CD8-positive, alpha-beta memory T cell (primary cell): ENCODE measurements around the gene RASGRF1. TPM values are rescaled to one million over a fixed set of nuclear protein-coding genes. Genes with fewer than 3 reads are reported as not detected.

Experiments
- CTCF ChIA-PET: fragments of 350-600 bp; sonication (Branson Sonifier 250); formaldehyde crosslinking; loops from one replicate; lab custom pipeline; 2021; ENCODE audit warnings: antibody characterized with exemption; lab: Charles Lee
- POLR2A ChIA-PET: fragments of 350-600 bp; sonication (Branson Sonifier 250); formaldehyde crosslinking; loops from one replicate; lab custom pipeline; 2021; ENCODE audit warnings: antibody characterized with exemption; lab: Charles Lee
- DNase-seq, 5 donors: peaks; one replicate each; pipeline versions ENCODE4 v3.0.0 to v3.0.0-alpha.2; 2020 to 2022; ENCODE audit warnings: mixed read lengths in 1 of 5
- H3K27ac ChIP-seq: one replicate; pipeline ENCODE4 v1.7.0; 2013; ENCODE audit warnings: low read depth, mild to moderate bottlenecking, low read length, moderate library complexity
- H3K27me3 ChIP-seq: 2 replicates; pipeline ENCODE4 v1.7.0; 2013; ENCODE audit warnings: low read length, mild to moderate bottlenecking; ENCODE audit not compliant: insufficient read depth, poor library complexity, severe bottlenecking
- H3K36me3 ChIP-seq: 2 replicates; pipeline ENCODE4 v1.7.0; 2013; ENCODE audit warnings: mild to moderate bottlenecking, low read length, moderate library complexity; ENCODE audit not compliant: insufficient read depth
- H3K4me1 ChIP-seq: 2 replicates; pipeline ENCODE4 v1.7.0; 2013; ENCODE audit warnings: mild to moderate bottlenecking, low read length, moderate library complexity; ENCODE audit not compliant: insufficient read depth
- H3K4me3 ChIP-seq: 2 replicates; pipeline ENCODE4 v1.7.0; 2013; ENCODE audit warnings: mild to moderate bottlenecking, low read length
- H3K9me3 ChIP-seq: 2 replicates; pipeline ENCODE4 v1.7.0; 2013; ENCODE audit warnings: mild to moderate bottlenecking, low read length
- H3K27ac Mint-ChIP-seq, 8 donors: one replicate each; pipeline ENCODE4 v1.8.0; 2020 to 2021; ENCODE audit warnings: mixed read lengths in 8 of 8, mild to moderate bottlenecking in 6 of 8, inconsistent platforms in 3 of 8, moderate library complexity in 3 of 8
- H3K27me3 Mint-ChIP-seq, 2 donors: one replicate each; pipeline ENCODE4 v1.8.0; 2020 to 2021; ENCODE audit warnings: mixed read lengths in 2 of 2, mild to moderate bottlenecking in 1 of 2, moderate library complexity in 1 of 2
- H3K36me3 Mint-ChIP-seq, 3 donors: one replicate each; pipeline ENCODE4 v1.8.0; 2020 to 2021; ENCODE audit warnings: mixed read lengths in 3 of 3, inconsistent platforms in 1 of 3, mild to moderate bottlenecking in 1 of 3
- H3K4me1 Mint-ChIP-seq, 3 donors: one replicate each; pipeline ENCODE4 v1.8.0; 2020 to 2021; ENCODE audit warnings: mixed read lengths in 3 of 3, inconsistent platforms in 1 of 3, mild to moderate bottlenecking in 1 of 3
- H3K4me3 Mint-ChIP-seq, 7 donors: one replicate each; pipeline ENCODE4 v1.8.0; 2020 to 2021; ENCODE audit warnings: mixed read lengths in 7 of 7, mild to moderate bottlenecking in 6 of 7, moderate library complexity in 4 of 7, inconsistent platforms in 2 of 7
- H3K9me3 Mint-ChIP-seq, 5 donors: one replicate each; pipeline ENCODE4 v1.8.0; 2020 to 2022; ENCODE audit warnings: mixed read lengths in 5 of 5, mild to moderate bottlenecking in 3 of 5, moderate library complexity in 2 of 5, inconsistent platforms in 1 of 5
- polyA plus RNA-seq: library from polyadenylated mRNA; unstranded; fragments of 300-500 nt; fragmentation: Illumina TruSeq; gene quantifications from one replicate; pipeline ENCODE4 v1.2.3, GENCODE V29; 2021
- total RNA-seq, 2 experiments: library from RNA; stranded (reverse); gene quantifications; one replicate each; pipeline ENCODE4 v1.2.3, GENCODE V29; 2021

Gene RASGRF1
- total and polyA plus RNA-seq, 3 experiments from 2014 or later: not detected

GRCh38 chr15:79124388-79124787 lies 33.8 kb upstream of the RASGRF1 start:
- CTCF ChIA-PET: no interaction called here
- H3K4me1 ChIP-seq: no peaks in the 10 kb centered on the region
- no peak overlapping the region for H3K4me3 ChIP-seq
- no peaks in the 10 kb centered on the region for H3K36me3 Mint-ChIP-seq
- H3K27ac Mint-ChIP-seq: no peak overlapping the region
- H3K27ac ChIP-seq: no peak overlapping the region
- POLR2A ChIA-PET: no interaction called here
- H3K27me3 Mint-ChIP-seq: peaks cover 13 to 26% of the 10 kb centered on the region in 2 donors
- no peak overlapping the region for H3K4me3 Mint-ChIP-seq
- H3K9me3 ChIP-seq: no peaks in the 10 kb centered on the region
- peaks cover 0 to 1% (median 0%) of the 10 kb centered on the region in 5 donors for H3K9me3 Mint-ChIP-seq
- DNase-seq: no peak
- H3K27me3 ChIP-seq: no peaks in the 10 kb centered on the region
- no peaks in the 10 kb centered on the region for H3K4me1 Mint-ChIP-seq
- no peaks in the 10 kb centered on the region for H3K36me3 ChIP-seq

GRCh38 chr15:79122991-79123390 lies 32.4 kb upstream of the RASGRF1 start:
- Mint-ChIP-seq H3K4me3 (no peak overlapping the region), H3K36me3 (no peaks in the 10 kb centered on the region), H3K9me3 (peaks cover 0 to 1% (median 0%) of the 10 kb centered on the region in 5 donors), H3K27me3 (peaks cover 16 to 34% of the 10 kb centered on the region in 2 donors), H3K4me1 (no peaks in the 10 kb centered on the region), H3K27ac (no peak overlapping the region)
- Histone ChIP-seq H3K9me3 (no peaks in the 10 kb centered on the region), H3K4me1 (no peaks in the 10 kb centered on the region), H3K27ac (no peak overlapping the region), H3K27me3 (no peaks in the 10 kb centered on the region), H3K4me3 (no peak overlapping the region), H3K36me3 (no peaks in the 10 kb centered on the region)
- no peak for DNase-seq
- POLR2A ChIA-PET: no interaction called here
- CTCF ChIA-PET: no interaction called here

- no peak for DNase-seq
- Histone ChIP-seq H3K9me3 (no peaks in the 10 kb centered on the region), H3K4me3 (no peak overlapping the region), H3K4me1 (no peaks in the 10 kb centered on the region), H3K36me3 (no peaks in the 10 kb centered on the region), H3K27me3 (no peaks in the 10 kb centered on the region), H3K27ac (no peak overlapping the region)
- Mint-ChIP-seq H3K9me3 (peaks cover 0 to 1% (median 0%) of the 10 kb centered on the region in 5 donors), H3K4me3 (no peak overlapping the region), H3K4me1 (no peaks in the 10 kb centered on the region), H3K36me3 (no peaks in the 10 kb centered on the region), H3K27me3 (peaks cover 14 to 36% of the 10 kb centered on the region in 2 donors), H3K27ac (no peak overlapping the region)
- CTCF ChIA-PET: no interaction called here
- POLR2A ChIA-PET: no interaction called here
These were observed 31.8 kb upstream of the RASGRF1 start for GRCh38 chr15:79122391-79122790.

GRCh38 chr15:79121571-79121970 lies 31.0 kb upstream of the RASGRF1 start:
- peaks cover 0 to 1% (median 0%) of the 10 kb centered on the region in 5 donors for H3K9me3 Mint-ChIP-seq
- Histone ChIP-seq H3K4me3 (no peak overlapping the region), H3K27me3 (no peaks in the 10 kb centered on the region), H3K4me1 (no peaks in the 10 kb centered on the region), H3K27ac (no peak overlapping the region), H3K36me3 (no peaks in the 10 kb centered on the region), H3K9me3 (no peaks in the 10 kb centered on the region)
- ChIA-PET CTCF (no interaction called here), POLR2A (no interaction called here)
- H3K27ac Mint-ChIP-seq: no peak overlapping the region
- H3K27me3 Mint-ChIP-seq: peaks cover 15 to 37% of the 10 kb centered on the region in 2 donors
- H3K36me3 Mint-ChIP-seq: no peaks in the 10 kb centered on the region
- H3K4me3 Mint-ChIP-seq: no peak overlapping the region
- no peak for DNase-seq
- H3K4me1 Mint-ChIP-seq: no peaks in the 10 kb centered on the region

- H3K36me3 Mint-ChIP-seq: no peaks in the 10 kb centered on the region
- Histone ChIP-seq H3K27me3 (no peaks in the 10 kb centered on the region), H3K4me1 (no peaks in the 10 kb centered on the region), H3K36me3 (no peaks in the 10 kb centered on the region), H3K9me3 (no peaks in the 10 kb centered on the region), H3K4me3 (no peak overlapping the region), H3K27ac (no peak overlapping the region)
- POLR2A ChIA-PET: interaction anchor here (1.1 kb wide), 1 partner anchor 24 kb away, joined by 3 read pairs; no protein-coding TSS in a partner anchor
- no peak overlapping the region for H3K27ac Mint-ChIP-seq
- DNase-seq: no peak
- H3K9me3 Mint-ChIP-seq: peaks cover 0 to 1% (median 0%) of the 10 kb centered on the region in 5 donors
- H3K4me3 Mint-ChIP-seq: no peak overlapping the region
- CTCF ChIA-PET: no interaction called here
- no peaks in the 10 kb centered on the region for H3K4me1 Mint-ChIP-seq
- H3K27me3 Mint-ChIP-seq: peaks cover 20 to 57% of the 10 kb centered on the region in 2 donors
These were observed 27.0 kb upstream of the RASGRF1 start for GRCh38 chr15:79117442-79118204.

GRCh38 chr15:79116771-79117170 lies 26.2 kb upstream of the RASGRF1 start:
- H3K9me3 ChIP-seq: no peaks in the 10 kb centered on the region
- no peak overlapping the region for H3K27ac Mint-ChIP-seq
- H3K4me3 Mint-ChIP-seq: no peak overlapping the region
- no peak for DNase-seq
- H3K9me3 Mint-ChIP-seq: peaks cover 0 to 1% (median 0%) of the 10 kb centered on the region in 5 donors
- H3K36me3 ChIP-seq: no peaks in the 10 kb centered on the region
- H3K27ac ChIP-seq: no peak overlapping the region
- H3K4me3 ChIP-seq: no peak overlapping the region
- H3K36me3 Mint-ChIP-seq: no peaks in the 10 kb centered on the region
- no peaks in the 10 kb centered on the region for H3K27me3 ChIP-seq
- no peaks in the 10 kb centered on the region for H3K4me1 Mint-ChIP-seq
- ChIA-PET CTCF (no interaction called here), POLR2A (no interaction called here)
- H3K4me1 ChIP-seq: no peaks in the 10 kb centered on the region
- peaks cover 19 to 61% of the 10 kb centered on the region in 2 donors for H3K27me3 Mint-ChIP-seq

GRCh38 chr15:79115986-79116665 lies 25.5 kb upstream of the RASGRF1 start:
- POLR2A ChIA-PET: no interaction called here
- CTCF ChIA-PET: no interaction called here
- H3K36me3 Mint-ChIP-seq: no peaks in the 10 kb centered on the region

GRCh38 chr15:79113831-79114230 lies 23.3 kb upstream of the RASGRF1 start:
- no peaks in the 10 kb centered on the region for H3K9me3 ChIP-seq
- no peak overlapping the region for H3K4me3 Mint-ChIP-seq
- H3K27me3 ChIP-seq: no peaks in the 10 kb centered on the region
- H3K4me1 ChIP-seq: no peaks in the 10 kb centered on the region
- no peaks in the 10 kb centered on the region for H3K36me3 Mint-ChIP-seq
- H3K27ac Mint-ChIP-seq: no peak overlapping the region
- POLR2A ChIA-PET: no interaction called here
- H3K36me3 ChIP-seq: no peaks in the 10 kb centered on the region
- no peak overlapping the region for H3K27ac ChIP-seq
- DNase-seq: no peak
- H3K9me3 Mint-ChIP-seq: no peaks in the 10 kb centered on the region
- CTCF ChIA-PET: no interaction called here
- H3K4me1 Mint-ChIP-seq: no peaks in the 10 kb centered on the region
- H3K27me3 Mint-ChIP-seq: peaks cover 16 to 54% of the 10 kb centered on the region in 2 donors
- no peak overlapping the region for H3K4me3 ChIP-seq

More at GRCh38 chr15:79115986-79116665, 25.5 kb upstream of the RASGRF1 start:
- no peak for DNase-seq
- H3K36me3 ChIP-seq: no peaks in the 10 kb centered on the region
- H3K4me1 ChIP-seq: no peaks in the 10 kb centered on the region
- H3K9me3 Mint-ChIP-seq: no peaks in the 10 kb centered on the region
- no peaks in the 10 kb centered on the region for H3K4me1 Mint-ChIP-seq
- H3K27me3 ChIP-seq: no peaks in the 10 kb centered on the region
- H3K4me3 Mint-ChIP-seq: no peak overlapping the region
- H3K27me3 Mint-ChIP-seq: peaks cover 19 to 55% of the 10 kb centered on the region in 2 donors
- no peak overlapping the region for H3K27ac Mint-ChIP-seq
- H3K27ac ChIP-seq: no peak overlapping the region
- H3K9me3 ChIP-seq: no peaks in the 10 kb centered on the region
- no peak overlapping the region for H3K4me3 ChIP-seq
